Stimulated activated CD4-positive, alpha-beta T cell treated with anti-CD3 and anti-CD28 coated beads, Interleukin-4, amount 100 ng/mL, for 24 hours (primary cell): ENCODE measurements around the gene RNF169.

ENCODE experiments used
- DNase-seq: peaks from one replicate; pipeline ENCODE4 v3.0.0-alpha.2; 2020

Gene RNF169

GRCh38 chr11:74748211-74749126, at the start of gene RNF169:
RNF169 (plus strand) TSS chr11:74748849; CDS start chr11:74748881, 32 bp downstream.
- peak; percentile 92 for DNase-seq

GRCh38 chr11:74699615-74700396, 48.8 kb upstream of the RNF169 start:
- DNase-seq, result no peak

- no peak for DNase-seq
These were observed 47.3 kb upstream of the RNF169 start for GRCh38 chr11:74701351-74701750.

GRCh38 chr11:74702383-74703007, 46.2 kb upstream of the RNF169 start:
- DNase-seq, result peak; percentile 61

- no peak for DNase-seq
These were observed 45.4 kb upstream of the RNF169 start for GRCh38 chr11:74703211-74703610.

GRCh38 chr11:74707182-74707581, 41.5 kb upstream of the RNF169 start:
- no peak for DNase-seq

GRCh38 chr11:74707602-74708510, 40.8 kb upstream of the RNF169 start:
- DNase-seq, result no peak

GRCh38 chr11:74709175-74709574, 39.5 kb upstream of the RNF169 start:
- no peak for DNase-seq

- DNase-seq, result no peak
These were observed 38.2 kb upstream of the RNF169 start for GRCh38 chr11:74710281-74710938.

GRCh38 chr11:74713686-74714085, 35.0 kb upstream of the RNF169 start:
- no peak for DNase-seq

GRCh38 chr11:74714904-74715303, 33.7 kb upstream of the RNF169 start:
- DNase-seq, result no peak

GRCh38 chr11:74717221-74717969, 31.3 kb upstream of the RNF169 start:
- DNase-seq, result no peak

GRCh38 chr11:74719011-74719410, 29.6 kb upstream of the RNF169 start:
- DNase-seq, result no peak

- no peak for DNase-seq
These were observed 27.8 kb upstream of the RNF169 start for GRCh38 chr11:74720596-74721478.

- no peak for DNase-seq
These were observed 27.2 kb upstream of the RNF169 start for GRCh38 chr11:74721479-74721835.

- DNase-seq, result no peak
These were observed 25.1 kb upstream of the RNF169 start for GRCh38 chr11:74723511-74723910.

GRCh38 chr11:74725701-74726100, 22.9 kb upstream of the RNF169 start:
- DNase-seq, result no peak

- peak; percentile 62 for DNase-seq
These were observed 22.0 kb upstream of the RNF169 start for GRCh38 chr11:74726547-74727182.

GRCh38 chr11:74729397-74729796, 19.3 kb upstream of the RNF169 start:
- no peak for DNase-seq
